Liver (tissue), 3 donors: ENCODE measurements around the gene PPDPF.

Source experiments
- CTCF ChIP-seq: fragments of 150-350 bp; IDR thresholded peaks from 2 replicates; pipeline ENCODE4 v1.5.1; 2017; ENCODE audit warnings: improper control_type of control experiment, low read depth, low read length; ENCODE audit not compliant: missing input control
- MAX ChIP-seq: IDR thresholded peaks from 2 replicates; pipeline ENCODE4 v1.6.1; 2016; ENCODE audit warnings: antibody characterized with exemption
- RAD21 ChIP-seq, 2 donors: IDR thresholded peaks; 2 replicates each; pipeline ENCODE4 v1.6.1; 2016; ENCODE audit warnings: antibody characterized with exemption in 2 of 2, mild to moderate bottlenecking in 2 of 2
- REST ChIP-seq: IDR thresholded peaks from 2 replicates; pipeline ENCODE4 v1.6.1; 2016; ENCODE audit warnings: antibody characterized with exemption, mild to moderate bottlenecking
- RXRA ChIP-seq, 2 donors: IDR thresholded peaks; 2 replicates each; pipeline ENCODE4 v1.6.1; 2017 to 2018; ENCODE audit warnings: antibody characterized with exemption in 2 of 2, mild to moderate bottlenecking in 1 of 2
- SP1 ChIP-seq: IDR thresholded peaks from 2 replicates; pipeline ENCODE4 v1.6.1; 2018; ENCODE audit warnings: antibody characterized with exemption, mild to moderate bottlenecking
- donor health status: healthy.
- donor health status: healthy.

- TF ChIP-seq MAX (peak; percentile 60), CTCF (no peak), SP1 (peak; percentile 76), REST (peak; percentile 47), RXRA (IDR thresholded peaks at IDR 0.05) (peak; percentile 62 to 75), RAD21 (IDR thresholded peaks at IDR 0.05) (no peak)
These were observed 14.5 kb downstream of the PPDPF start for GRCh38 chr20:63534831-63535651.
